HG03460 (cell line): ENCODE results near the gene SMPD3.

Experiments
- ATAC-seq: cut with Tn5 transposase; IDR thresholded peaks from one replicate; pipeline ENCODE4 v1.9.1; 2021; ENCODE audit not compliant: unreplicated experiment

Gene SMPD3

DNA sequence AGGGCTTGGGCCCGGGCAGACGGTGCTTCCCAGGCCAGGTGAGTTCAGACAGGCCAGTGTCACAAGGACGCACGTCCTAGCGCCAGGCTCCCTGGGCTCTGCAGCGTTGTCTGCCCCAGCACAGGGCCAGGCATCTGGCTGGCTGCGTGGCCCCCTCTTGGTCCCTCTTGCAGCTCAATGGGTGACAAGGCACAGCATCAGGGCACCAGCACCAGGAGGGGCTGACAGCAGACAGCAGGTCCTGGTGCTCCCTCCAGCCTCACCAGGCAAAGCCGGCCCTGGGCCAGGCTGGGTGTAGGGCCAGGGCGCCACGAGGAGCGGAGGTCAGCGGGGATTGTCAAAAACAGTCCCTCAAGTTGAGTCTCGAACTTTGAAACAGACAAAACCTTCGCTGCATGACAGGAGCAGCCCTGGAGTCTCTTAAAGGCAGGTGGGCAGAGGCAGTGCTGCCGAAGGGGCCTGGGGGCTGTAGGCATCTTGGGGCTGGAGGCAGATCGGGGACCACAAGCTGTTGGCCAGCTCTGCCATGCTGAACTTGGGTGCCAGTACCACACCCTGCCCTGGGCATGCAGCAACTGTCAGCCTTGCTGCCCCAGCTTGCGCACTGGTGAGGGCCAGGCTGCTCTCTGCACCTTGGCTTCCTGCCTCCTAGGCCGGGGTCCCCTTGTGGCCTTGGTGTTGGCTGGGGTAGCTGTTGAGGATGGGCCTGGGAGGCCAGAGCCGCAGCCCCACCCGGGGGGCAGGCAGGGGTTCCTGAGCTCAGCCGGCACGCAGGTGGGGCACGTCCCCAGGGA, 88.7 kb downstream of the SMPD3 start:
- ATAC-seq = no peak

DNA sequence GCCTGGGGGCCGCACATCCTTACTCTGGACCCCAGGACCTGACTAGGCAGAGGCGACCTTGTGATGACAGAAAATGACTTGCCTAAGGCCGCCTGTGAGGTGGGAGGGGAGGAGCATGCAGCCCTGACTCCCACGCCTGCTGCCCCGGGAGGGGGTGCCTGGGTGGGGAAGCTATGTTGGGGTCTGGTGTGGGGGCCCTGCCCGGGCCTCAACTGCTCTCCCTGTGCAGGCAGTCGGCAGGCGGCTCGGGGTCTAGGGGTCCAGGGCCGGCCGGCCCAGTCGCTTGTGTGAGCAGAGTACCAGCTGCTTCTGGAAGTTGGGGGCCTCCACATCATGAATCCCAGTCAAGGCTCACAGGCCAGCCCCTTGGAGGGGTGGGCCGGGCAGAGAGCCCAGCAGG, 89.4 kb downstream of the SMPD3 start:
- ATAC-seq = no peak

DNA sequence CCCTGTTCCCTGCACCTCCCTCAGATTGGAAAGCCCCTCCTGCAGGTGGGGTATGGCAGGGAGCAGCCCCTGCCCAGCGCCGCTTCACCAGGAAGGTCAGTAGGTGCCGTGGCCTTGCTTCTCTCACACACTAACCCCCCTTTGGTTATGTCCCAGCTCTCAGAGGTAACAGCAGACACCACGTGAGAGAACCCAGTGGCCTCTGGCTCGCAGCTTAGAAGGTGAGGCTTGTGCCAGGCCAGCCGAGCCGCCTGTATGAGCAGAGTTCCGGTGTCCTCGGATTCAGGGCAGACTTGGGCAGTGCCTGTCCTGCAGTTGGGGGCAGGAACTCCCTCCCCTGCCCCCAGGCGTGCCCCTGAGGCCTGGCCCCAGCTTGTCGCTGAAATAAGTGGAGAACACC, 90.4 kb downstream of the SMPD3 start:
- no peak for ATAC-seq

DNA sequence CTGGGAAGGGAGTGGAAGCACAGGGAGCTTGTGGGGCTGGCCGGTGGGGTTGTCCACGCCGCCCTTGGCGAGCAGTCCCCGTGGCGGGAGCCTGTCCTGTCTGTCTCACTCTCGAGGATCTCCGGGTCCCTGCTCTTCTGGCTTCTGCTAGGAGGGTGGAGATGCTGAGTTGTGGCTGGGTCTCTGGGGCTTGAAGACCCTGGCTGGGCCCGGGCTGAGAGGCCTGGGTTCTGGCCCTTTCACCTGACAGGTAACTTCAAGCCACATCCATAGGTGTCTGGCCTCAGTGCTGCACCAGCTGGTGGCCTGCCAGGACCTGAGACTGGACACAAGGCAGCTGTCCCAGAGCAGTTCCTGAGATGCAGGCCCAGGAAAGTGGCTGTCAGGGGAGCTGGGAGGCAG, 90.8 kb downstream of the SMPD3 start:
- ATAC-seq = no peak

DNA sequence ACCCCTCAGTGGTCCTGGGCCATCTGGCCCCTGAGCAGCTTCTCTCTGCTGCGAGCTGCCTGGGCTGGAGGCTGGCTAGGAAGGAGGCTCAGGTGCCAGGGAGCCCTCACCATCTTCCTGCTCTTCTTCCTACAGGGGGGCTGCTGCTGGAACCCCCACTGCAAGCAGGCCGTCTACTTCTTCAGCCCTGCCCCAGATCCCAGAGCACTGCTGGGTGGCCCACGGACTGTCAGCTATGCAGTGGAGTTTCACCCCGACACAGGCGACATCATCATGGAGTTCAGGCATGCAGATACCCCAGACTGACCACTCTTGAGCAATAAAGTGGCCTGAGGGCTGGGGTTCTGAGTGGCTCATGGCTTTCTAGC, 91.4 kb downstream of the SMPD3 start:
- ATAC-seq = peak; percentile 5

DNA sequence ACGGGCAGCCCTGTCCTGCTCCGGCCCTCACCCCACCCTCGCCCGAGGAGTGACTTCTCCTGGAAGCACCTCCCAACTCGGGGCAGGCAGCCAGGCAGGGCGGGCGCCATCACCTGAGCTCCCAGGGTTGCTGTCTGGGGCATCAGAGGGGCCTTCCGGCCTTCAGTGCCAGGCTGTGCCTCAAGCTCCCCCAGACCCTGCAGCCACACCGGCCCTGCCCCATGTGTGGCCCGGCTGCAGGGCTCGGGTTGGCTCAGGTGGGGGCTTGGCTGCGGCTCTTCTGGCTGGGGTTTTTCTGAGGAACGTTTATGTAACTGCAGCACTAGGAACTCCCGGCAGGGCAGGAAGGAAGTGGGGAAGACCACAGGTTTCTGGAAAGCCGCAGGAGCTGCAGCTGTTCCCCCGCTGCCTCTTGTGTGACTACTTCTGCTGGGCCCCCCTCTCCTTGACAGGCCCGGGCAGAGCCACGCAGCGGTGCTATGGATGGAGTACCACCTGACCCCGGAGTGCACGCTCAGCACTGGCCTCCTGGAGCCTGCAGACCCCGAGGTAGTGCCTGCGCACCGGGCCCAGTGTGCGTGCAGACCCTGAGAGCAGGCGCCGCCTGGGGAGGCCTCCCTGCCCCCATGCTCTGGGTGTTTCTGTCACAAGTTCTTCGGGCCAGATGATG, 91.9 kb downstream of the SMPD3 start:
- ATAC-seq = peak; percentile 79

DNA sequence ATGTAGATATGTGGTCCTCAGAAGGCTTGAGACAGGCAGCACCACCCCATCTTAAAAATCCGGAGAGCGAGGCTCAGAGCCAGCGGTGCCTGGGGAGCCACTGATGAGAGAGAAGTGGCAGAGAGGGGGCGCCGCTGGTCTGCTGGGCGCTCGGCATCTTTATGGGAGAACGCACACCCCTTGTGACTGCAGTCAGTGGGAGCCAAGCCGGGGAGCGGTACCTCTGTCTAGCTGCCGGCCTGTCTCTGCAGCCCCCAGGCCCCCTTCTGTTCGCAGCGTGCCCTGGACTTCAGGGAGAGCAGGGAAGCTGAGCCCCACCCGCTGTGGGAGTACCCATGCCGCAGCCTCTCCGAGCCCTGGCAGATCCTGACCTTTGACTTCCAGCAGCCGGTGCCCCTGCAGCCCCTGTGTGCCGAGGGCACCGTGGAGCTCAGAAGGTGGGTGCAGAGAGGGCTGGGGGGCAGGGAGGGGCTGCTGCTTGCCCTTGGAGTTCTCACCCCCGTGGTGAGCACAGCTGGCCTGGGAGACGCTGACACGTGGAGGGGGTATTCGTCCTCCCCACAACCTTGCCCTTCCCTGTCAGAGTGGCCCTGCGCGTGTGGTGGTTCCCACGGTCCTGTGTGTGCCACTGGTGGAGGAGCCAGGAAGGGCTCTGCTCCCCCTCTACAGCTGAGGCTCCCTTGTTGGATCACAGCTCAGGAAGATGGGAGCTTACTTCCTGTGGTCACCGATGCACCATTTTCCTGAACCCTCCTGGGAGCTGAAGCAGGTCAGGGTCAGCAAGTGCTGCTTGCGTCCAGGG, 92.7 kb downstream of the SMPD3 start:
- peak; percentile 10 for ATAC-seq

DNA sequence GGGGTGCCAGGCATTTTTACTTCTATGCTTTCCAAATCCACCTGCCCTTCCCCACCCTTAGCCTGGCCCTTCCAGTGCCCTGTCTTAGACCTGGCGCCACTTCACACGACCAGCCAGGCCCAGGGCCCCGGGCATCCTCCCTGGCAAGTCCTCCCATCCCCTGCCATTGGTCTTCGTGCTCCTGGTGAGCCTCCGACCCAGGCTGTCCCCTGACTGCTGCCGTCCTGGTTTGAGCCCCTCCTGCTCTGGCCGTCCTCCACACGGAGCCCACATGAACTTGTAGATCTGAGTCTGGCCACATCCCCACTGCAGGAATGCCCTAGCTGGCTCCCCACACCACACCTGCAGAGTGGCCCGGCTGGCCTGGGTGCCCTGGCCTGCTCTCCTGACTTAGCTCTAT, 93.5 kb downstream of the SMPD3 start:
- ATAC-seq = no peak

DNA sequence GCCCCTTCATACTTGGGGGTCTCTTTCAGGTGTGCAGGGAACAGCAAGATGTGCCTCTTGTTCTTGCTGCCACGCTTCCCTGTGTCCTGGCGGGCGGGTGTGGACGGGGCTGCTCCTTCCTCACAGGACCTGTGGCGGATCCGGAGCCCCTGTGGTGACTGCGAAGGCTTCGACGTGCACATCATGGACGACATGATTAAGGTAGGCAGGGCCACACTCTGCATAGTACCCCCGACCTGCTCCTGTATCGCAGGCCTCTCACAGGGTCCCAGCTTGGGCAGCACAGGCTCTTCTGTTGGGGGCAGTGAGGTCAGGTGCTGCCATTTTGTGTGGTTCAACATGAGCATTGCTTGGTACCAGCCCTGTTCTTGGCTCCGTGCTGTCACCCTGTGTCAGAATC, 94.9 kb downstream of the SMPD3 start:
- no peak for ATAC-seq

DNA sequence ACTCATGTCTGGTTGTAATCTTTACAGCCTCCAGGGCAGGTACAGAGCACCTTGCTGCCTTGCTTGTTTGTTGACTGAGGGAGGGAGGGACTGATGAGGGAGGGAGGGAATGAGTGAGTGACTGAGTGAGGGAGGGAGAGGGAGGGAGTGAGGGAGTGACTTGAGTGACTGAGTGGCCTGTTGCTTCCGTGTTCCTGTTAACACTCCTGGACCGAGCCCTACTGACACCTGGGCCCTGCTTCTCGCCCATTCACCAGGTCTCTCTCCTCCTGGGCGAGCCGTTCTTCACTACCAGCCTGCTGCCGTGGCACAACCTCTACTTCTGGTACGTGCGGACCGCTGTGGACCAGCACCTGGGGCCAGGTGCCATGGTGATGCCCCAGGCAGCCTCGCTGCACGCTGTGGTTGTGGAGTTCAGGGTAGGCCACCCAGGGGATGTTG, 96.3 kb downstream of the SMPD3 start:
- ATAC-seq = no peak

DNA sequence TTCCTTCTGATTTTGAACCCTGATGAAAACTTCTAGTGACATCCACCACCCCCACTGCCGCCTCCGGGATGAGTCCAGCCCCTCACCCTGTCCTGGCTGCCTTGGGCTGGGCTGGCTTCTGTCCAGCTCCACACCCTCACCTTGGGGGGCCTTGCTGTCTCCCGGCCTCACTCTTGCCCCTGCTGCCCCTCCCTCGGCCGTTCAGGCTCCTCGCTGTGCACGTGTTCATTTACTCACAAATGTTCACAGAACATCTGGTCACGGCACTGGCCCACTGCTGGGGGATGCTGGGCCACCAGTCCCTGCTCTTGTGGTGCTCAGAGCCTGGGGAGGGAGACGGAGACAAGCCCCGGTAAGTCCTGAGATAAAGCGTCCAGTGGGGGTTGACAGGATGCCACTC, 96.8 kb downstream of the SMPD3 start:
- no peak for ATAC-seq

DNA sequence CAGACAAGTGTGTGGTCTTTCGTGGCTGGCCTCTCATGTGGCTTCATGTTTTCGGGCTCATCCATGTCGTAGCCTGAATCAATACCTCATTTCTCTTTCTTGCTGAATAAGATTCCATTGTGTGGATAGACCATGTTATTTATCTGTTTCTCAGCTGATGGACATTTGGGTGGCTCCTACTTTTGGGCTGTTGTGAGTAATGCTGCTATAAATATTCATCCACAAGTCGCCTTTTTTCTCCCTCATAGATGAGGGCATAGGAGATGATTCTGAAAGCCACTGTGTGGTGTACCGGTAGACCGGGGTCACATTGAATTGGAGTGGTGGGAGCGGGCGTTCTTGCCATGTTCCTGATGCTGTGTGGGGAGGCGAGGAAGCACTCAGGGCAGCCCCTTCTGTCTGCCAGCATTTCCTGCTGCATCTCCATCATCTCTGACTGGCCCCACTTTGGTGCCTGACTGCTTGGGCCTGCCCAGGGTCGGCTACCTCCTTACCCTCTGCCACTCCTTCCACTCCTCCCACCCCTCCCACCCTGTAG, 97.4 kb downstream of the SMPD3 start:
- ATAC-seq = no peak

DNA sequence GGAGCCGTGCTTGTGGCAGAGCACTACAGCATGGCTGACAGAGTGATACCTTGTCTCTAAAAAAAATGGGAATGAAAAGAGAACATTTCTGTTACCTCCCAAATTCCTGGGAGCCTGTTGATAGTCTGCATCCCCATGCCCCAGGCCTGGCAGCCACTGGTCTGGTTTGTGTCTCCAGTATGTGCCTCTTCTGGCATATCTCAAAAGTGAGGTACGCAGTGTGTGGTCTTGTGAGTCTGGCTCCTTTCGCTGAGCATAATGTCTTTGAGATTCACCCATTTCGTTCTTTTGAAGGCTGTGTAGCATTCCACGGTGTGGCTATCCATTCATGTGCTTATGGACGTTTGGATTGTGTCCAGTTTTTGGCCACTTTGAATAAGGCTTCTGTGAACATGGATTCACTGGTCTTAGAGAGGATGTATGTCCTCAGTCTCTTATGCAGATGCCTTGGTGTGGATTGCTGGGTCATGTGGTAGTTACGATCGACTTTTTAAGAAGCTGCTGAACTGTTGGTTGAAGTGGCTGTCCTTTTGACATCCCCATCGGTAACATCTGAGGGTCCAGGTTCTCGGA, 98.4 kb downstream of the SMPD3 start:
- no peak for ATAC-seq

DNA sequence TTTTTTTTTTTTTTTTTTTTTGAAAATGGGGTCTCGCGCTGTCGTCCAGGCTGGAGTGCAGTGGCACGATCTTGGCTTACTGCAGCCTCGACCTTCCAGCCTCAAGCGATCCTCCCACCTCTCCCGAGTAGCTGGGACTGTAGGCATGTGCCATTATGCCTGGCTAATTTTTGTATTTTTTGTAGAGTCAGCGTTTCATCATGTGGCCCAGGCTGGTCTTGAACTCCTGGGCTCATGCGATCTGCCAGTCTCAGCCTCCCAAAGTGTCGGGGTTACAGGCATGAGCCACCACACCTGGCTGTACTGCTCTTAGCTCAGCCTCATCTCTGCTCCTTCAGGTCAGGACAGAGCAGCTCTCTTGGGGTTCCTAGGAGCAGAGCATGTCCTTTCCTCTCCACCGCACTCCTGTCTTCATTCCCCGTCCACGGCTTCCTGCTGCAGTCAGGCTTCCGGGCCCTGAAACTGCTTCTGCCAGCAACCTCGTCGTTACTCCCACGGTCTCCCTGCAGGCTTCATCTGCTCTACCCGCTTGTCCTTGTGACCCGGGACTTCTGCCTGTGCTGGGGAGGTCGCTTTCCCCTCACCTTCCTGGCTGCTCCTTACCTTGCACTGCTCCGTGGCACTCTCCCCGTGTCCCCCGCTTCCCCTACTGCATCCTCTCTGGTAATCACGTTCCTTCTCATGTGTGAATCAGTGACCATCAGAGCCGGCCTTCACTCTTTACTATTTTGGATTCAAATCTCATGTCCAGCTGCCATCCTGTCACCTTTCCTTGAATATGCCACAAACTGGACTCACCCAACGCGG, 99.5 kb downstream of the SMPD3 start:
- ATAC-seq = no peak

DNA sequence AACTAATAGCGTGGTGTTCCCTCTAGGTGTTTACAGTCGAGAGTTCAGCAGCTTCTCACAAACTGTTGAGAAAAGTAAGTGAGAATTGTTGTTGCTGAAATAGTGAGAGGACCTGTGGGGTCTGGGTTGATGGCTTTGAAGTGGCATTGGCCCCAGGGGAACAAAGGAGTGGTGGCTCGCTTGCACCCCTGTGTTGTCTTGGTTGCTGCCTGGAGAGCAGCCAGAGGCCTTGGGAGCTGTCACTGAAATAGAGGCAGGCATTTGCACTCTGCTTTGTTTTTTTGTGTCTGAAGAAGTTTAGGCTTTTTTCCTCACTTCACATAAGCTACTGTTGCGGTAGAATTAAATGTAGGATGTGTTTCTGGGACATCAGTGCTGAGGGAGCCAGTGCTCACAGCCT, 100.7 kb downstream of the SMPD3 start:
- no peak for ATAC-seq

DNA sequence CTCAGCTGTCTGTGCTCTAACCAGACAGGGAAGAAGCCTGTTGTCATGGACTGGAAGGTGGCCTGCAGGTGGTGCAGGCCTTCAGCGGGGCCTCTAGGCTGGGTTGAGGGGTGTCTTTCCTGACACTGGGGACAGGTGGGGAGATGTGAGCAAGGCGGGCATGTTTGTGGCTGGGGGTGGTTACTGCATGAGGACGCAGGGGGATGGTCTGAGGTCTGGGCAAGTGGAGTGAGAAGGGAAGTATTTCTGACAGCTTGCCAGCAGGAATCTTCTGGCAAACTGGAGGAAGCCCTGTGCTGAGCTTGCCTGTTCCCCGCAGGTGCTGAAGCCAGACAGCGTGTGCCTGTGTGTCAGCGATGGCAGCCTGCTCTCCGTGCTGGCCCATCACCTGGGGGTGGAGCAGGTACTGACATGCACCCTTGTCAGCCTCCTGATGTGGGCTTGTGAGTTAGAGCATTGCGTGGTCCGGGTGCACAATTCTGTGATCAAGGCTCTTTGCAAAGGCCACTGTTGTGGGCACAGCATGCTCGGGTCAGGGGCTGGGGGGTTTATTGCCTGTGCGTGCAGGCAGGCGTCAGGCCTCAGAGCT, 101.3 kb downstream of the SMPD3 start:
- no peak for ATAC-seq

DNA sequence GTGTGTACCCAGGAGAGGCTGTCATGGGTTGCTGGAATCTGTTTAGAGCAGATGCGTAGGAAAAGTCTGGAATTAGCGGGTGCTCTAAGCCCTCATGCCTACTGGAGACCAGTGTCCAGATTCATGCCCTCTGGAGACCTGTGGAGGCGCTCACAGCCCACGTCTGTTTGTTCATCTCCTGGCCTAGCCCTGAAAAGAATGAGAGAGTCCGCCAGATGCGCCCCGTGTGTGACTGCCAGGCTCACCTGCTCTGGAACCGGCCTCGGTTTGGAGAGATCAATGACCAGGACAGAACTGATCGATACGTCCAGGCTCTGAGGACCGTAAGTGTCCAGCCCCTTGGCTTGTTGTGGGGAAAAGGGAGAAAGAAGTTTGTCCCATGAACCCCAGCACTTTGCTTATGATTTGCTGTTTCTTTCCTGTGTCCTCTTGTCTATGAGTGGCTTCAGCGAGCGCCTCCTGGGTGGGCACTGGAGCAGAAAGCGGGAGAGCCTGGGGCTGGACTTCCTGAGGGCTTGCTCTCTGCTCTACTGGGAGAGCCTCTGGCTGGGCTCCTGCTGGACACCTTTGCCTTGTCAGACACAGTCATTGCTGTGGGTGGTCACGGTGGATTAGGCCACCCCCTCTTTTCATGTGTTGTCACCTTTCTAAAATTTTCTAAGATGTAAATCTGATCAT, 102.2 kb downstream of the SMPD3 start:
- ATAC-seq = no peak

DNA sequence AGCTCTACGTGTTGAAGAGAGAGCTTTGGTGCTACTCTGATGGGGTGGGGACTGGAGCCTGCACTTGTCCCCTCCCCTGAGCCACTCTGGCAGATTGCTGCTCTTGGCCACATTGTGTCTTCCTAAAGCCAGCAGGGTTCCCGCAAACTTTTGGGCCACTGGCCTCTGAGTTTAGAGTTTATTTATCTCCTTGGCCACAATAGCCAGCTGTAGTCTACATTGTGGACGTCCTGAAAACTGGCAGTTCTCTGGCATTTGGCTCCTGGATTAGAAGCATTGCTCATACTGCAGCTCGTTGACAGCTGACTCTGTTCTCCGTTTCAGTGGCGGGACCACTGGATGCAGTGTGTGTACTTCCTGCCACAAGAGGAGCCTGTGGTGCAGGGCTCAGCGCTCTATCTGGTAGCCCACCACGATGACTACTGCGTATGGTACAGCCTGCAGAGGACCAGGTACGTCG, 102.9 kb downstream of the SMPD3 start:
- ATAC-seq = no peak

DNA sequence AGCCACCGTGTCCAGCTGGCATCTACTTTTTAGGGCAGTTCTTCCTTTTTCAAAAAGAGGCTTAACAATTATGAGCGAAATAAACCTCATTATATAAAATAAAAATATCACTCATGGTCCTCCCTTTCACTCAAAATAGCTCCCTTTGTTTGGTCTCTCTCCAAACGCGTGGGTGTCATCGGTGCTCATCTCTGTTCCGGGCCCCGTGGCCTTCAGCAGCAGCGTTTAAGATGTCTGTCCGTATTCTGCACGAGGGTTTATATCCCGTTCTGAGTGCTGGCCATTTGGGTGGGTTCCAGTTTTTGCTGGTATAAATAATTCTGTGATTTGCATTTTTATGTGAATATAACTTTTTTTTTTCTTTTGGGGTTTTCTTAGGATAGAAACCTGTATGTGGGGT, 104.1 kb downstream of the SMPD3 start:
- no peak for ATAC-seq
